Measurements from ENCODE around the gene EYS. TPM values are rescaled to one million over a fixed set of nuclear protein-coding genes. Genes with fewer than 3 reads are reported as not detected.
"Not testable (repeated sequence)": the region's sequence is repeated elsewhere in the genome, so short reads cannot be mapped to it uniquely, and the experiment has no call there.

Gene EYS
- total RNA-seq, 6 experiments from 2014 or later: 0.18 TPM; not detected in 5

DNA sequence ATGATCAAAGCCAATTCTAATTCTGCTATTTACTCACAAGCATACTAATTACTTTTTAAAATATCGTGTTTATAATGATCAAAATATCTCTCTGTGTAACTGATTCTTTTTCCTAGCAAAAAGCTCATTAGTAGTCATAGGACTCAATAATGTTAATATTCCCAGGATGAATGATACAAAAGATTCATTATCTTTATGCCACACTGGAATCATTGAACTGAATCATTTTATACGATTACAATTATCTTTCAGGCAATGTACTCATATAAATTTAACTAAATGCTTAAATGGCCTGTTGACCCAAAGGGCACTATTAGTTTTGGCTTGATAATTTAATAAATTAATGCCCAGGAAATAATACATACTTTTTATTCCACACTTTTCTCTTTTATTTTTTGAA is 96.3 kb downstream of the EYS start:
- DNase-seq: no peak
- Mint-ChIP-seq H3K4me3 (no peak overlapping the region), H3K27ac (no peak overlapping the region), H3K9me3 (no peaks in the 10 kb centered on the region), H3K36me3 (ENCODE audit: low read depth) (no peaks in the 10 kb centered on the region), H3K4me1 (ENCODE audit: low read depth) (no peaks in the 10 kb centered on the region), H3K27me3 (ENCODE audit: insufficient read depth) (no peaks in the 10 kb centered on the region)
- TF ChIP-seq, protein P1, sequence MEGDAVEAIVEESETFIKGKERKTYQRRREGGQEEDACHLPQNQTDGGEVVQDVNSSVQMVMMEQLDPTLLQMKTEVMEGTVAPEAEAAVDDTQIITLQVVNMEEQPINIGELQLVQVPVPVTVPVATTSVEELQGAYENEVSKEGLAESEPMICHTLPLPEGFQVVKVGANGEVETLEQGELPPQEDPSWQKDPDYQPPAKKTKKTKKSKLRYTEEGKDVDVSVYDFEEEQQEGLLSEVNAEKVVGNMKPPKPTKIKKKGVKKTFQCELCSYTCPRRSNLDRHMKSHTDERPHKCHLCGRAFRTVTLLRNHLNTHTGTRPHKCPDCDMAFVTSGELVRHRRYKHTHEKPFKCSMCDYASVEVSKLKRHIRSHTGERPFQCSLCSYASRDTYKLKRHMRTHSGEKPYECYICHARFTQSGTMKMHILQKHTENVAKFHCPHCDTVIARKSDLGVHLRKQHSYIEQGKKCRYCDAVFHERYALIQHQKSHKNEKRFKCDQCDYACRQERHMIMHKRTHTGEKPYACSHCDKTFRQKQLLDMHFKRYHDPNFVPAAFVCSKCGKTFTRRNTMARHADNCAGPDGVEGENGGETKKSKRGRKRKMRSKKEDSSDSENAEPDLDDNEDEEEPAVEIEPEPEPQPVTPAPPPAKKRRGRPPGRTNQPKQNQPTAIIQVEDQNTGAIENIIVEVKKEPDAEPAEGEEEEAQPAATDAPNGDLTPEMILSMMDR (IDR thresholded peaks at IDR 0.05): no peak

DNA sequence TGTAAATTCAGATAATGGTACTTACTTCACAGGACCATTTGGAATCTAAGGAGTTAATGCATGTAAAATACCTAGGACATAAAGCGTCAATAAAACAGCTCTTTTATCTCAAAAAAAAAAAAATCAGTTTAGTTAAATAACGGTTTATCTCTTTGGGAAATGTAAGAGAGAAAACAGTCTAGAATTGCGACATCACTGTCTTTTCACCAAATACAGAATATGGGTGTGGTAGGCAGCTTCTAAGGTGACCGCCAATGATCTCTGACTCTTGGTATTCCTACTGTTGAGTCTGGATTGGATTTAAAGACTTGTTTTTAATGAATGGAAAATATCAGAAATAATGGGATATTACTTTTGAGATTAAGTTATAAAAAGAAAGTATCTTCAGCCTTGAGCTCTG is 111.5 kb downstream of the EYS start:
- H3K36me3 Mint-ChIP-seq (ENCODE audit: low read depth): no peaks in the 10 kb centered on the region
- no peak for DNase-seq
- H3K27ac Mint-ChIP-seq: no peak overlapping the region
- TF ChIP-seq, protein P1 (IDR thresholded peaks at IDR 0.05): no peak
- no peak overlapping the region for H3K4me3 Mint-ChIP-seq
- no peaks in the 10 kb centered on the region for H3K4me1 Mint-ChIP-seq (ENCODE audit: low read depth)
- H3K27me3 Mint-ChIP-seq (ENCODE audit: insufficient read depth): no peaks in the 10 kb centered on the region
- peaks cover 19% of the 10 kb centered on the region for H3K9me3 Mint-ChIP-seq

DNA sequence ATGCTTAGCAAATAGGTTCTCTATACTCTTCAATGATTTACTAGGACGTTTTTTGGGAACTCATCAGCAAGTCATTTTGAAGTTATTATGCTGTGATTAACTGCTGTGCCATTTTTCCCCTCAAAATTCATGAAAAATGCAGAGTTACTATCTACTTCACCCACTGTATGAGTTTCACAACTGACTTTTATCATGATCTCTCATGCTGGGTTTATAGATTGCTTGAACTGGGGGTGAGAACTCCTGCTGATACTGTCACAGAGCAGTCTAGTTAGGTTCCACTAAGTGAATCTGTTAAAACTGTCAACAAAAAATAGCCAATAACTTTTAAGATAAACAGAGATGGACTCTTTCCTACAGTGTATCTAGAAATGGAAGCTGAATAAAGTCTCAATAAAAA is 136.7 kb downstream of the EYS start:
- DNase-seq: no peak
- no peaks in the 10 kb centered on the region; the same call in 1 of the 2 replicates for H3K27me3 Mint-ChIP-seq (ENCODE audit: insufficient read depth)

DNA sequence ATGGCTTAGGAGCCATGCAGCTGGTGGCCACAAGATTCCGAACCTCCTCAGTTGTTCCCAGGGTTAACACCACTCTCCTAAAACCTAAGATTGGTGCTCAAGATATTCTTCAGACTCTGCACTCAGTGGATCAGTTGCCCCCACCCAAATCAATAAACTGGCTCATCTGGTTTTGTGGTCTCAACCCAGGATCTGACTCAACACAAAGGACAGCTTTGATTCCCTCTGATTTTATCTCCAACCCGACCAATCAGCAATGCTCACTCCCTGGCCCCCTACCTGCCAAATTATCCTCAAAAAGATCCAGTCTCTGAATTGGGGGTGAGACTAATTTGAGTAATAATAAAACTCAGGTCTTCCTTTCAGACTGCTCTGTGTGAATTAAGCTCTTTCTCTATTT is 137.5 kb downstream of the EYS start:
- Mint-ChIP-seq H3K36me3 (ENCODE audit: low read depth) (no peaks in the 10 kb centered on the region), H3K4me1 (ENCODE audit: low read depth) (no peaks in the 10 kb centered on the region), H3K4me3 (no peak overlapping the region), H3K9me3 (peaks cover 37% of the 10 kb centered on the region), H3K27me3 (ENCODE audit: insufficient read depth) (no peaks in the 10 kb centered on the region; the same call in 1 of the 2 replicates), H3K27ac (no peak overlapping the region)
- TF ChIP-seq, protein P1 (IDR thresholded peaks at IDR 0.05): no peak
- DNase-seq: no peak

More for the DNA sequence above, 136.7 kb downstream of the EYS start:
- Mint-ChIP-seq H3K4me1 (ENCODE audit: low read depth) (no peaks in the 10 kb centered on the region), H3K27ac (no peak overlapping the region), H3K36me3 (ENCODE audit: low read depth) (no peaks in the 10 kb centered on the region), H3K4me3 (no peak overlapping the region), H3K9me3 (peaks cover 35% of the 10 kb centered on the region)
- TF ChIP-seq, protein P1 (IDR thresholded peaks at IDR 0.05): no peak

DNA sequence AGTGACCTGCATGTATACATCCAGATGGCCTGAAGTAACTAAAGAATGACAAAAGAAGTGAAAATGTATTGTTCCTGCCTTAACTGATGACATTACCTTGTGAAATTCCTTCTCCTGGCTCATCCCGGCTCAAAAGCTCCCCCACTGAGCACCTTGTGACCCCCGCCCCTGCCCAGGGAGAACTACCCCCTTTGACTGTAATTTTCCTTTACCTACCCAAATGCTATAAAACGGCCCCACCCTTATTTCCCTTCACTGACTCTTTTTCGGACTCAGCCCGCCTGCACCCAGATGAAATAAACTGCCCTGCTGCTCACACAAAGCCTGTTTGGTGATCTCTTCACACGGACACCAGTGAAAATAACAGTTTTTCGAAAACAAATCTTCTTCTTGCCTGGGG is 138.0 kb downstream of the EYS start:
- H3K27me3 Mint-ChIP-seq (ENCODE audit: insufficient read depth); H3K4me3 Mint-ChIP-seq; DNase-seq; H3K27ac Mint-ChIP-seq; H3K36me3 Mint-ChIP-seq (ENCODE audit: low read depth); H3K4me1 Mint-ChIP-seq (ENCODE audit: low read depth): not testable (repeated sequence)
- H3K9me3 Mint-ChIP-seq: peaks cover 37% of the 10 kb centered on the region

DNA sequence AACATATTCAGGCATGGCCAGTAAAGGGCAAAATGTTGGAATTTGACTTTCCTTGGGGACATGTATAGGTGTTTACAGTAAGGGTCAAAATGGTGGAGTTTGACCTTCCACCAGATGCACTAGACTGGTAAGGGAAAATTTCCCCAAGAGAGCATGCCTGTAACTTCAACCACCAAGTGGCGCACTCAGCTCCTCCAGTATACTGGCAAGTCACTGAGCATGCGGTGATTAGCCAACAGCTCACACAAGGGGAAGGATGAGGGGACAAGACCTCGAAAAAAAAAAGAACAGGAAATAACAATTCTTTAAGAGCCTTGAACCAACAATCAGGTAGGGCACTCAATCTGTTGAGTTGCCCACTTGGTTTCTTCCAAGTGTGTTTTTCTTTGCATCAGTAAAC is 140.9 kb downstream of the EYS start:
- Mint-ChIP-seq H3K36me3 (ENCODE audit: low read depth) (no peaks in the 10 kb centered on the region), H3K9me3 (peaks cover 33% of the 10 kb centered on the region), H3K4me1 (ENCODE audit: low read depth) (no peaks in the 10 kb centered on the region), H3K27ac (no peak overlapping the region), H3K4me3 (no peak overlapping the region), H3K27me3 (ENCODE audit: insufficient read depth) (no peaks in the 10 kb centered on the region; the same call in 1 of the 2 replicates)
- TF ChIP-seq, protein P1 (IDR thresholded peaks at IDR 0.05): no peak
- DNase-seq: no peak

All from HFFc6 (cell line).